Stimulated activated effector memory CD8-positive, alpha-beta T cell treated with anti-CD3 and anti-CD28 coated beads, Interleukin-12 subunit alpha, Interleukin-12 subunit beta, amount 100 ng/mL, for 72 hours (primary cell): Measurements from ENCODE around the gene ANO10.

Source experiments
- ATAC-seq: fragments of 150-1000 bp; cut with Tn5 transposase; 2 replicates; pipeline ENCODE4 v1.10.0; 2021
- DNase-seq, 2 donors: peaks; one replicate each; pipeline ENCODE4 v3.0.0; 2021 to 2022; ENCODE audit warnings: low spot score in 2 of 2
- H3K27ac Mint-ChIP-seq: one replicate; pipeline ENCODE4 v1.8.0; 2022; ENCODE audit warnings: mild to moderate bottlenecking, mixed read lengths
- H3K36me3 Mint-ChIP-seq: one replicate; pipeline ENCODE4 v1.8.0; 2022; ENCODE audit warnings: mild to moderate bottlenecking, mixed read lengths
- H3K4me1 Mint-ChIP-seq: one replicate; pipeline ENCODE4 v1.8.0; 2022; ENCODE audit warnings: mixed read lengths
- H3K4me3 Mint-ChIP-seq: one replicate; pipeline ENCODE4 v1.8.0; 2022; ENCODE audit warnings: mild to moderate bottlenecking, mixed read lengths
- H3K9me3 Mint-ChIP-seq: one replicate; pipeline ENCODE4 v1.8.0; 2022; ENCODE audit warnings: mixed read lengths

Gene ANO10

DNA sequence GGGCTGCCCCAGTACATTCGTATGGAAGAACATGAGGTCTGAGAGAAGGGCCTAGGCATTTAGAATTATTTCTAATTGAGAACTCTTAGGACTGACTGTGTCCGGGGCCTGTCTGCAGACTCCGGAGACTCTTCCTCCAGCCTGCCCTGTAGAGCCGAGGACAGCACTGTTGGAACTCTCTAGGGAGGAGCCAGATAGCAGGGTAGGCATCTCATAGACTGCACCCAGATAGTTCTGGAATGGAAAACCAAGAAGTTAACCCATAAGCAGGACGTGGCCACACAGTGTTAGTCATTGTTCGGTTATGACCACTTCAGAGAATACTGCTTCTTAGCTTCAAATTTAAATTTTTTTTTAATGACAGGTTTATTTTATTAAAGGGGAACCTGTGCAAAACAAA is 275.9 kb downstream of the ANO10 start:
- Mint-ChIP-seq H3K9me3 (no peaks in the 10 kb centered on the region), H3K4me3 (peak overlapping the region; percentile 64), H3K27ac (peak overlapping the region; percentile 94), H3K4me1 (peaks cover 66% of the 10 kb centered on the region), H3K36me3 (peaks cover 82% of the 10 kb centered on the region)
- DNase-seq (peak in 1 of 2 donors; percentile 61), ATAC-seq (peak; percentile 90)

DNA sequence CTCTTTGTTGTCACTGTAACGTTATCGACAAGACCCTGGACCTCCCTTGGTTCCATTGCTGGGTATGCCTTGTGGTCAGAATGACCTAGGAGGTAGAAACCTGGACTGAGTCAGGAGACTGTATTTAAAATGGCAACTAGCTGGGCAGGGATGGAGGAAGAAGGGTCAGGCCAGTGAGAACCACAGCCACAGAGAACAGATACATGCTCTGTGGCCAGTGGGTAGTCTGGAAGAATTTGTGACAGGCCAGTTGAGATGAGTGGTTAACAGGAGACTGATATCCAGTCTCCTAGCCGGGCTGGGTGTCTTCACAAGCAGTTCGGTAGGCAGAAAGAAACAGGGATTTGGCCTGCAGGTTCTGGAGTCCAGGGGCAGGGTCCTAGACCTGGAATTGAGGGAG is 276.6 kb downstream of the ANO10 start:
- Mint-ChIP-seq H3K36me3 (peaks cover 88% of the 10 kb centered on the region), H3K4me3 (peak overlapping the region; percentile 64), H3K27ac (peak overlapping the region; percentile 94), H3K4me1 (peaks cover 66% of the 10 kb centered on the region), H3K9me3 (no peaks in the 10 kb centered on the region)
- DNase-seq (peak in 1 of 2 donors; percentile 50), ATAC-seq (no peak)

DNA sequence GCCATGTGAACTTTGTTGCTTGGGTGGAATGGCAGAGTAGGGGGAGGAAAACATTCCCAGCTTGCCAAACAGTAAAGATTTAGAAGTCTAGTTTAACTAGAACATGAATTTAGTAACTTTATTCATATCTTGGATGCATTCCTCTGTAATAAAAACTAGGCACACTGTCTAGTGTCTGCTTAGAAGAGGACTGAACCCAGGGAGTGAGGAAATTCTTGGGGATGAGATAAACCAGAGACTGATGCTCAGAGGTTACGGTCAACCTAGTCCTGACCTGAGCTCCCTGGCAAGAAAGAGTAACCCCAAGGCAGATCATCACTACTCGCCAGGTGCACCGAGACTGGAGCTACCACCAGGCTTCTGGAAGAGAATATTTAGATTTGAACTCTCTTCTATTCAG is 277.3 kb downstream of the ANO10 start:
- Mint-ChIP-seq H3K27ac (no peak overlapping the region), H3K4me3 (no peak overlapping the region), H3K4me1 (peaks cover 66% of the 10 kb centered on the region), H3K9me3 (no peaks in the 10 kb centered on the region), H3K36me3 (peaks cover 89% of the 10 kb centered on the region)
- no peak for DNase-seq
- ATAC-seq, result no peak

DNA sequence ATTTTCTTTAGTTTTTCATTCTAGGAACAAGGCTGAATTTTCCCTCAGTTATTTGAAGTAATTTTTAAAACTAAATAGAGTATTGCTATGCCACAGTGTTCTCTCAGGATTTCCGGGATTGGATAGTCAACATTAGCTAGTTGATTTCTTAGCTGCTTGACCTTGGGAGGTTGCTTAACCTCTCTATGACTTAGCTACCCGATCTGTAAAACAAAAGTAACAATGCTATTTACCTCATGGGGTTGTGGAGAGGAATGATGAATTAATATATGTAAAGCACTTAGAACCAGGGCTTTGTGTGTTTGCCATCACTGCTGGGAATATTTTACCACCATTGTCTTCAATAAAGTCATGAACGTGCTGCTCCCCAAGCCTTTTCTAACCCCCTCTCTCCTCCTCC is 278.0 kb downstream of the ANO10 start:
- Mint-ChIP-seq H3K36me3 (peaks cover 88% of the 10 kb centered on the region), H3K27ac (peak overlapping the region; percentile 29), H3K4me3 (no peak overlapping the region), H3K9me3 (no peaks in the 10 kb centered on the region), H3K4me1 (peaks cover 63% of the 10 kb centered on the region)
- DNase-seq (no peak), ATAC-seq (no peak)

DNA sequence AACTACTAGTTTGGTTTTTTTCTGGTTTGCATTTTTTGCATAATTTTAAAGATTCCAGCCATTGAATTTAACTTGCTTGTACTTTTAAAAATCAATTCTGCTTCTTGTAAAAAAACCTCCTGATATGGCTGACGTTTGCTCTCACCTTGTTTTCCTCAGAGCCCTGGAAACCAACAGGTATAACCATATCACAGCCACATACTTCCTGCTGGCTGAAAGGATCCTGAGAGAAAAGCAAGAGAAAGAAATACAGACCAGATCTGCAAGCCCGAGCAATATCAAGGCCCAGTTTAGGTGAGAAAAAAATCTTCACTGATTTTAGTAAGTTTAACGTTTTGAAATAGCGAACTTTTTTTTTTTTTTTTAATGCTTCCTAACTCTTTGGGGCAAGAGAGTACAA is 278.6 kb downstream of the ANO10 start:
- H3K4me3 Mint-ChIP-seq, result no peak overlapping the region
- H3K9me3 Mint-ChIP-seq, result peaks cover 4% of the 10 kb centered on the region
- peaks cover 58% of the 10 kb centered on the region for H3K4me1 Mint-ChIP-seq
- ATAC-seq (no peak), DNase-seq (no peak)
- peak overlapping the region; percentile 29 for H3K27ac Mint-ChIP-seq
- H3K36me3 Mint-ChIP-seq, result peaks cover 88% of the 10 kb centered on the region

DNA sequence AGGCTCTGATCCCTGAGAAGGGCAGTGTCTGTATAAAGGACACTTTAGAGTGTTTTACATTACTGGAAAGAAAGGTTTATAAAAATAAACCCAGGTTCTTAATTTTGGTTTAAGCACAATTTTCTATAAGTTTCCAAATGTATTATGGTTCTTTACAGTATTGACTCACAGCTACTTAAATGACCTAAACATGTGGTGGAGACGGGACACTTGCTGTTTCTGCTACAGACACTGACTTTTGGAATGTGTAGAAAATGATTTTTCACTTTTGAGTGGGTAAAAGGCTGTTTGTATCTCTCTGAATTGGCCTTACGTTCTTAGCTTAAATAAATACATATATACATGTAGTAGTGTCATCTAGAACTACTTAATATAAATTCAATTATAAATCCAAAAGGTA is 280.0 kb downstream of the ANO10 start:
- Mint-ChIP-seq H3K27ac (peak overlapping the region; percentile 46), H3K9me3 (peaks cover 4% of the 10 kb centered on the region), H3K36me3 (peaks cover 87% of the 10 kb centered on the region), H3K4me1 (peaks cover 45% of the 10 kb centered on the region), H3K4me3 (no peak overlapping the region)
- DNase-seq, result peak in 1 of 2 donors; percentile 44
- ATAC-seq, result peak; percentile 79

DNA sequence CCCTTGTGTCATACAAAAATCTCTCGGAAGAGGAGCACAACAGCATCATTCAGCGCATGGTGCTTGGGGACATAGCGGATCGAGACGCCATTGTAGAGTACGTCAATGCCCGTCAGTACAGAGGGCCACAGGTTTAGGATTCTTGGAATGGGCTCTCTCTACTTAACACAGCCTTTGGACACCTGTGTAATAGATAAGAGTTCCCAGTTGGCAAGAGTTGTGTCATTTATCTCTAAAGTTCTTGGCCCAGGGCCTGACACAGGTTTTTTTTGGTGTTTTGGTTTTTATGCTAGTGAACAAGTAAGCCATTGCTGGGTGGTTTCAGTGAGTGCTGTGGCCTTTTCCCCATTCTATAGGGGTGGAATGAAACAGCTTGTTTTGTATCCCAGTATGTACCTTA is 281.4 kb downstream of the ANO10 start:
- H3K4me3 Mint-ChIP-seq, result no peak overlapping the region
- peaks cover 87% of the 10 kb centered on the region for H3K36me3 Mint-ChIP-seq
- H3K27ac Mint-ChIP-seq, result no peak overlapping the region
- peaks cover 14% of the 10 kb centered on the region for H3K9me3 Mint-ChIP-seq
- DNase-seq (no peak), ATAC-seq (no peak)
- peaks cover 31% of the 10 kb centered on the region for H3K4me1 Mint-ChIP-seq

DNA sequence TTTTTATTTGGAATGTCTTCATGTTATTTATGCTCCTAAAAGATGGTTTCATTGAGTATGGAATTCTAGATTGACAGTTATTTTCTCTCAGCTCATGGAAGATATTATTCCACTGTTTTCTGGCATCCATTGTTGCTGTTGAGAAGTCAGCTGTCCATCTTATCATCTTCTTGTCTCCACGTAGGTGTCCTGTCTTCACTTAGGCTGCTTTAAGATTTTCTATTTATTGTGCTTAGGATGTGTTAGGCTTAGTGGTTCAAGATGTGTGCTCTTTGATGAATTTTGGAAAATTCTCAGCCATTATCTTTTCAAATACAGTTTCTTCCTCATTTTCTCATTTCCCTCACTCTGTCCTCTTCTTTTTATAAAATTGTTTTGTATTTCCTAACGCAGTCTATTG is 283.5 kb downstream of the ANO10 start:
- peaks cover 10% of the 10 kb centered on the region for H3K4me1 Mint-ChIP-seq
- DNase-seq, result no peak
- H3K27ac Mint-ChIP-seq, result peak overlapping the region; percentile 54

DNA sequence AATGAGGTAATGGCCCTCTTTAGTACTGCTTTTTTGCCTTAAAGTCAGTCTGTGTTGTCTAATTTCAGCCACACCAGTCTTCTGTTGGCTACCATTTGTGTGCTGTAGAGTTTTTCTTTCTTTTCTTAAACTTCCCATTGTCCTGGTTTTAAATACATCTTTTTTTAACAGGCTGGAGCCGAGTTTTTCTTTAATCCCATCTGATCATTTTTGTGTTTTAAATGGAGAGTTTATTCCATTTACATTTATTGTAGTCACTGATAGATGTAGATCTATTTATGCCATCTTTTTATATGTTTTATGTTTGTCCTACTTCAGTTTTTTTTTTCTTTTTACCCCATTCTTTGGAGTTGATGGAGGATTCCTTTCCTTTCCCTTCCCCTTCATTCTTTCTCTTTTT is 286.0 kb downstream of the ANO10 start:
- ATAC-seq (no peak), DNase-seq (no peak)
- Mint-ChIP-seq H3K4me3 (no peak overlapping the region), H3K9me3 (peaks cover 18% of the 10 kb centered on the region), H3K36me3 (peaks cover 86% of the 10 kb centered on the region), H3K27ac (peak overlapping the region; percentile 50), H3K4me1 (peaks cover 7% of the 10 kb centered on the region)

More for the DNA sequence above, 283.5 kb downstream of the ANO10 start:
- Mint-ChIP-seq H3K9me3 (peaks cover 18% of the 10 kb centered on the region), H3K36me3 (peaks cover 94% of the 10 kb centered on the region), H3K4me3 (no peak overlapping the region)
- ATAC-seq, result no peak

DNA sequence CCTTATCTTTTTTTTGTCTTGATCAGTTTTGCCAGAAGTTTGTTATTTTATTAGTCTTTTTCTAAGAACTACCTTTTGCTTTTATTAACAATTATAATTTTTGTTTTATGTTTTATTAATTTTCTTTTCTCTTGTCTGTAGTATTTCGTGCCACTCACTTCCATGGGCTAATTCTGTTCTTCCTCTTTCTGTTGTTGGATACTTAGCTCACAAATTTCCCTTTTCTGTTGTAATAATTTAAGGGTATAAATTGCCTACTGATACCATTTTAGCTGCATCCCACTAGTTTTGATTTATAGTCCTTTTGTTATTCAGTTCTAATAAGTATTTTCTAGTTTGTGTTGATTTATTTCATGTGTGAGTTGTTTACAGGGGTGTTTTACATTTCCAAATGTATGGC is 286.8 kb downstream of the ANO10 start:
- Mint-ChIP-seq H3K4me1 (peaks cover 7% of the 10 kb centered on the region), H3K36me3 (peaks cover 78% of the 10 kb centered on the region), H3K9me3 (peaks cover 18% of the 10 kb centered on the region), H3K4me3 (no peak overlapping the region), H3K27ac (no peak overlapping the region)
- ATAC-seq, result no peak
- no peak for DNase-seq

DNA sequence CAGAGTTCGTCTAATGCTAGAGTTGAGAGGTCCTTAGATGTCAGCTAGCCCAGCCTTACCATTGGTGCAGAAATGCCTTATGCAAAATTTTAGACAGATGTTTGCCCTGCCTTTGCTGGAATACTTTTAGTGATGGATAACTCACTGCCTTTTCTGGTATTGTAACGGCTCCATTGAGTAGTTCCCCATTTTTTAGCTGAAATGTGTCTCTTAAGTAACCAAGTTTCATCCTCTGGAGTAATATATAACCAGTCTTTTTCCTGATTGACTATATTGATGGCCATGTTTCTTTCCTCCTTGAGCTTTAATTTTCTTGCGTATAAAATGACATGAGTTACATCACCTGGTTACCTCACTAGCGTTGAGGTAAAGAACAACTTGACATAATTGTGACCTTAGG is 290.4 kb downstream of the ANO10 start:
- H3K4me3 Mint-ChIP-seq, result no peak overlapping the region

DNA sequence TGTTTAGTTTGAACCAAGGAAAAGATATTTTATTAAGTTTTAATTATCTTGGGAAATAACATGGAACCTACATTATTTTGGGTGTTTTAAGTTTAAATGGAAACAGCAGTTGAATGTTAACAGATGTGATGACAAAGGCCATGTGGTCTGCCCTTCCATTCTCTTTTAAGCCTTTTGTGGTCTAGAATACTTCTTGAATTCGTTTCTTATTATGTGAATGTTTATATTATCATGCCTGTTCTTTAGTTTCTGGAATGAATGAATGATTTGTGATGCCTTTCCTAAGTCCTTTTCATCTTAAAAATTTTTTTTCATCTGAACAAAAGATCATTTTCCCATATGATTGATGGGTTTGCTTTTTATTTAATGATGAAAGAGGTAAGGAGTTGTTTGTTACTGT is 290.8 kb downstream of the ANO10 start:
- H3K9me3 Mint-ChIP-seq, result peaks cover 8% of the 10 kb centered on the region
- H3K4me3 Mint-ChIP-seq, result no peak overlapping the region
- H3K36me3 Mint-ChIP-seq, result peaks cover 42% of the 10 kb centered on the region
- H3K4me1 Mint-ChIP-seq, result peaks cover 38% of the 10 kb centered on the region
- no peak for DNase-seq
- no peak for ATAC-seq
- no peak overlapping the region for H3K27ac Mint-ChIP-seq

More for the DNA sequence above, 290.4 kb downstream of the ANO10 start:
- ATAC-seq (no peak), DNase-seq (no peak)
- H3K36me3 Mint-ChIP-seq, result peaks cover 46% of the 10 kb centered on the region
- H3K4me1 Mint-ChIP-seq, result peaks cover 34% of the 10 kb centered on the region
- H3K27ac Mint-ChIP-seq, result no peak overlapping the region
- peaks cover 12% of the 10 kb centered on the region for H3K9me3 Mint-ChIP-seq

DNA sequence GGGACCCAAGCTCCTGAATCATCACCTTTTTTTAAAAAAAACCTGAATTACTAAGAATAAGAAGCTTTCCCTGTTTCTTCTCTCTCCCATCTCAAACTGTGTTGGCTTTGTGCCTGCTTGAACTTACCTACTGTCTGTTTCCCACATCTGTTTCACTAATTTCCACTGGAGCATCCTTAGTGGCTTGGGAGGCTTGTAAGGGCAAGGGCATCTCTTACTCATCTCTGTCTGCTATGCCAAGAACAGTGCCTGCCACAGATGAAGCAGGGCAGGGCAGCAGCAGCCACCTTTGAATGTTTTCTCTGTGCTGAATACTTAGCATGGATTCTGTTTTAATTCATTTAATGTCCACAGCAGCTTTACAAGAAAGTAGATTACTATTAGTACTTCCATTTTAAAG is 293.2 kb downstream of the ANO10 start:
- no peak for DNase-seq
- no peak overlapping the region for H3K4me3 Mint-ChIP-seq
- peak; percentile 53 for ATAC-seq
- peaks cover 46% of the 10 kb centered on the region for H3K4me1 Mint-ChIP-seq
- no peaks in the 10 kb centered on the region for H3K9me3 Mint-ChIP-seq
- H3K36me3 Mint-ChIP-seq, result peaks cover 24% of the 10 kb centered on the region
- no peak overlapping the region for H3K27ac Mint-ChIP-seq

DNA sequence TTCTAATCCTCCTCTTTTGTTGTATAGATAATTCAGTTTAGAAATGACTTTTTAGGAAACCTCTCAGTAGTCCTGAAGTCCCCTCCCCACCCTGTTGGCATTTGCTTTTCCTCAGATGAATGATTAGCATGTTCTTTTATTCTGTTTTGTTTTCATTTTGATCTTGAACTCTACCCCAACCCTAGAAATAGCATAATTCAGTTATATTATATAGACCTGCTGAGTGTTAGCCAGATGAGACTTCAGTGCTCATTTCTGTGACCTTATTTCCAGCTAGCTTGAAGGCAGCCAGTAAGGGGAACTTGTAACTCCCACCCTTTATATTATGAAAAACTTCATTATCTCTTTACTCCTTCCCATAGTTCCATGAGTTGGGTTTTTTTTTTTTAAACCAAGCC is 294.2 kb downstream of the ANO10 start:
- Mint-ChIP-seq H3K4me3 (peak overlapping the region; percentile 2), H3K4me1 (peaks cover 46% of the 10 kb centered on the region), H3K36me3 (peaks cover 14% of the 10 kb centered on the region), H3K9me3 (no peaks in the 10 kb centered on the region), H3K27ac (peak overlapping the region; percentile 36)
- ATAC-seq, result peak; percentile 43
- no peak for DNase-seq

DNA sequence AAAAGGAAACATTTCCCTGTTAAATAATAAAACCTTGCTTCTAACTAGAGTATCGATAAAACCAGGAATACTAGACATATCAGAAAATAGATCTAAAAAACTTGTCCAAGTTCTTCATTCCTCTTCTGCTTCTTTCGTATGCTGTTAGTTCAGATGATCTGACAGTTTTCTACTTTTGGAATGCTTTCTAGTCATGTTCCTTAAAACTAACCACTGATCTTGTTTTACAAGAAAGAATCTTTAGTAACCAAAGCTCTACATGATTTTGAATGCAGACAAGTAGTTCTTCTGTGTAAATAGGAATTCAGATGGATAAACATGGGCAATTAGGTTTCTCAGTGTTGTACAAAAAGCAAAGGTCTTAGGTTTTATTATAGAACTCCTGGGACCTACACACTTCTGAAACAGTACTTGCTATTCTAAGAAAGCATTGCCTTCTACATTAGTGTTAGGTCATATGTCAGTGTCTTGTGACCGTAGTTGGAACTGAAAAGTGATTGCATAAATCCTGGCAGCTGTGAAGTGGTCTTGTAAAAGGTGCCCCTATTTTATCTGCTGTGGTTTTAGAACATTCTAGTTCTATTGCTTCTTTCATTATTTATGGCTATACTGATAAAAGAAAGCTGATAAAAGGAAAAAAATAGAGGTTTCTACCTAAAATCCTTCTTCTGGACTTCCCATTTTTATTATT is 294.8 kb downstream of the ANO10 start:
- H3K4me3 Mint-ChIP-seq, result peak overlapping the region; percentile 2
- DNase-seq (no peak), ATAC-seq (peak; percentile 70)
- peaks cover 8% of the 10 kb centered on the region for H3K36me3 Mint-ChIP-seq
- H3K9me3 Mint-ChIP-seq, result no peaks in the 10 kb centered on the region
- peaks cover 46% of the 10 kb centered on the region for H3K4me1 Mint-ChIP-seq
- H3K27ac Mint-ChIP-seq, result peak overlapping the region; percentile 36

DNA sequence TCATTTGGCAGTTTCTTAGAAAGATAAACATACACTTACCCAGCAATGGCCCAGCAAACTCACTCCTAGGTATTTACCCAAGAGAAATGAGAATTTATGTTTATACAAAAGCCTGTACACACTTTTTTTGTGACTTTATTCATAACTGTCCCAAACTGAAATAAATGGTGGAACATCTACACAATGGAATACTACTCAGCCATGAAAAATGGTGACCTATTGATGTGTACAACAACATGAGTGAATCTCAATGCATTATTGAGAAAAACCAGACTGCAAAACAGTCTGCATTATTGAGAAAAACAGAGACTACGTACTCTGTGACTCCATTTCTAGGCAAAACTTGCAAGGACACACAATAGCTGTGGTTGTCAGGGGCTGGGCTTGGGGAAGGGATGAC is 298.3 kb downstream of the ANO10 start:
- DNase-seq, result no peak
- ATAC-seq, result no peak
- Mint-ChIP-seq H3K9me3 (no peaks in the 10 kb centered on the region), H3K36me3 (peaks cover 21% of the 10 kb centered on the region), H3K4me3 (no peak overlapping the region), H3K4me1 (peaks cover 58% of the 10 kb centered on the region), H3K27ac (no peak overlapping the region)
